ENCODE measurements around the gene CDK6.

GRCh38 chr7:92782855-92783254, 53.5 kb downstream of the CDK6 start:
- no peak for TF ChIP-seq CEBPB (IDR thresholded peaks at IDR 0.05; ENCODE audit: low read depth)
- no peak for TF ChIP-seq EZH2 (IDR thresholded peaks at IDR 0.05)
- TF ChIP-seq POLR2A (IDR thresholded peaks at IDR 0.05; ENCODE audit: borderline replicate concordance, extremely low read depth, insufficient read depth, insufficient read length), result no peak
- TF ChIP-seq CTCF (IDR thresholded peaks at IDR 0.05 in 2 of 3, conservative IDR thresholded peaks at IDR 0.05 in 1 of 3; ENCODE audit: borderline replicate concordance in 1 of 3, insufficient read depth in 1 of 3, low read depth in 2 of 3, low read length in 2 of 3), result no peak
- TF ChIP-seq, protein P1, sequence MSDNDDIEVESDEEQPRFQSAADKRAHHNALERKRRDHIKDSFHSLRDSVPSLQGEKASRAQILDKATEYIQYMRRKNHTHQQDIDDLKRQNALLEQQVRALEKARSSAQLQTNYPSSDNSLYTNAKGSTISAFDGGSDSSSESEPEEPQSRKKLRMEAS (IDR thresholded peaks at IDR 0.05), result no peak
- TF ChIP-seq POLR2AphosphoS5 (IDR thresholded peaks at IDR 0.05; ENCODE audit: low read depth, low read length), result no peak
- no peak for TF ChIP-seq ZNF274 (IDR thresholded peaks at IDR 0.05; ENCODE audit: low read depth, low read length)
- no peak for TF ChIP-seq SIN3A (IDR thresholded peaks at IDR 0.05; ENCODE audit: low read depth)

All from HCT116 (cell line).